NCI-H2107 treated with DMSO at 0.1 percent for 48 hours (cell line): ENCODE data around the gene NUDT2.

Source experiments
- DNase-seq: peaks from one replicate; lab custom pipeline; 2025; ENCODE audit not compliant: unreplicated experiment; lab: John Stamatoyannopoulos, UW

NUDT2 gene

DNA sequence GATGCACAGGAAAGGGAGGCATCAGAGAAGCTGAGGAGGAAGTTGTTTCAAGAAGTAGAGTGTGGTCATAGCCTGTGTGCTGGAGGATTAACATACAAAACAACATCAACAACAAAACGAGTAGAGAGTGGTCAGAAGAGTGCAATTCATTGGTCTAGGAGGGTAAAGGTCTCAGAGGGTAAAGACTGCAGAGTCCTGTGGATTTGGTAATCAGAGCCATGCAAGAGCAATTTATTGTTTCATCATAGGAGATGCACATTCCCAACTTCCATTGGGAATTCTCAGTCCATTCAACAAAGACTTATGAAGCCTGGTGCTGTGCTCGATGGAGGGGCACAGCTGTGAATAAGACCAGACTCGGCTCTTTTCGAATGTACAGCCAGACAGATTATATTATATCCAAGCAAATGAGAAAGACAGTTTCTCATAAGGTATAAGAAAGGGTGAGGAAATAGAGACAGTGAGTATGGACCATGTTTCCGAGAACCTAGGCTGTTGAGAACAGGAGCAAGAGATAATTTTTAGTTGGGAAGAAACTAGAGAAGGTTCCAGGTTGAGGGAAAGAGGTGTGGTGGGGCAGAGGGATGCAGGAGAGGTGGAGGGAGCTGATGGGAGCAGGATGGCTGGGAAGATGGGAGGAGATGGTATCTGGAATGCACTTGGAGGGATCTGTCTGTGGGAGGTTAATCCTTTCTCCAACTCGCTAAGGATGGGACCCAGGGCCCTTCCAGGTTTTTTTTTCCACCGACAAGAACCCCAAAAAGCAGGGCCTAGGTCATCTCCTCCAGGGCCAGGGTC is 55.2 kb downstream of the NUDT2 start:
- DNase-seq, result no peak

GRCh38 chr9:34385561-34386230 is 56.3 kb downstream of the NUDT2 start:
- no peak for DNase-seq

- DNase-seq, result no peak
These were observed 57.3 kb downstream of the NUDT2 start for GRCh38 chr9:34386656-34387055.

DNA sequence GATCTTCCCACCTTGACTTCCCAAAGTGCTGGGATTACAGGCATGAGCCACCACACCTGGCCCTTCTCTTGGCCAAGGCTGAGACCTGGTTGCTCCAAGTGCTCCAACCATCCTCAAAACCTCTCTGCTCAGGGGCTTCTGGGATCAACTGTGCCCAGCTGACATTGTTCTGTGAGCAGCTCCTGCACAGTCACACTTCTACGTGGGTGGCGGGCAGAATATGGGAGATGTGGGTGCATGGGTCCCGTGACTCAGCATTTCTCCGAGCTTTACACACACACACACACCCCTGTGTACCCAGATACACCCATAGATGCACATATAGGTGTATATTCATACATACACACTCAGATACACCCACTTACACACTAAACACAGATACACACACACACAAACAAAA is 57.9 kb downstream of the NUDT2 start:
- no peak for DNase-seq

- no peak for DNase-seq
These were observed 63.1 kb downstream of the NUDT2 start for GRCh38 chr9:34392511-34392910.
